HepG2 (cell line): ENCODE measurements around the gene FANCL.

Source experiments
- CREB1 ChIP-seq, 2 experiments: fragments of 450-650 bp in 1 of 2; IDR thresholded peaks; 2 replicates each; pipeline ENCODE4 v1.6.1; 2016 to 2017; ENCODE audit warnings: control low read depth in 1 of 2, mild to moderate bottlenecking in 1 of 2, missing compliant biosample characterization in 1 of 2, missing genetic modification characterization in 1 of 2
- HCFC1 ChIP-seq: fragments of 150-350 bp; IDR thresholded peaks from 2 replicates; pipeline ENCODE4 v1.6.1; 2014; ENCODE audit warnings: low read depth, low read length
- NFIC ChIP-seq: IDR thresholded peaks from 2 replicates; pipeline ENCODE4 v1.6.1; 2012; ENCODE audit warnings: mild to moderate bottlenecking, low read length, inconsistent platforms
- PHF5A ChIP-seq: IDR thresholded peaks from one replicate; pipeline ENCODE4 v1.6.1; 2018; ENCODE audit warnings: low read depth, missing genetic modification reagents; ENCODE audit not compliant: unreplicated experiment
- TCF7 ChIP-seq: sonication (generic); IDR thresholded peaks from 2 replicates; pipeline ENCODE4 v1.6.1; 2016; ENCODE audit warnings: antibody characterized with exemption, low read depth
- ZNF253 ChIP-seq: sonication (generic); formaldehyde crosslinking; IDR thresholded peaks from 2 replicates; pipeline ENCODE4 v1.8.0; 2022; ENCODE audit warnings: mild to moderate bottlenecking, missing genetic modification reagents, borderline replicate concordance
- TF ChIP-seq, protein P1 (sequence below): sonication (generic); formaldehyde crosslinking; IDR thresholded peaks from 2 replicates; pipeline ENCODE4 v1.8.1; 2023; ENCODE audit warnings: missing genetic modification reagents, inconsistent platforms, borderline replicate concordance

GRCh38 chr2:58241546-58241864 lies 380 bp upstream of the FANCL start:
- no peak for TF ChIP-seq PHF5A (CRISPR knock-in tag)
- no peak for TF ChIP-seq ZNF253 (CRISPR knock-in tag)
- no peak for TF ChIP-seq NFIC
- no peak for TF ChIP-seq TCF7
- no peak for TF ChIP-seq CREB1 (IDR thresholded peaks at IDR 0.05)
- TF ChIP-seq CREB1 (CRISPR knock-in tag; IDR thresholded peaks at IDR 0.05), result no peak
- no peak for TF ChIP-seq HCFC1
- TF ChIP-seq, protein P1, sequence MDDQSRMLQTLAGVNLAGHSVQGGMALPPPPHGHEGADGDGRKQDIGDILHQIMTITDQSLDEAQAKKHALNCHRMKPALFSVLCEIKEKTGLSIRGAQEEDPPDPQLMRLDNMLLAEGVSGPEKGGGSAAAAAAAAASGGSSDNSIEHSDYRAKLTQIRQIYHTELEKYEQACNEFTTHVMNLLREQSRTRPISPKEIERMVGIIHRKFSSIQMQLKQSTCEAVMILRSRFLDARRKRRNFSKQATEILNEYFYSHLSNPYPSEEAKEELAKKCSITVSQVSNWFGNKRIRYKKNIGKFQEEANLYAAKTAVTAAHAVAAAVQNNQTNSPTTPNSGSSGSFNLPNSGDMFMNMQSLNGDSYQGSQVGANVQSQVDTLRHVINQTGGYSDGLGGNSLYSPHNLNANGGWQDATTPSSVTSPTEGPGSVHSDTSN (CRISPR knock-in tag), result no peak
